Stimulated activated CD4-positive, alpha-beta T cell treated with anti-CD3 and anti-CD28 coated beads, Interleukin-15, amount 100 ng/mL, for 1 hour (primary cell): ENCODE results near the gene ADORA2A.
A peak's percentile ranks its signal among the peaks of the same experiment; 100 is the strongest.

ENCODE experiments used
- DNase-seq, 2 donors: peaks; one replicate each; pipeline ENCODE4 v3.0.0-alpha.2; 2020; ENCODE audit warnings: low read depth in 1 of 2, low spot score in 1 of 2

ADORA2A gene

DNA sequence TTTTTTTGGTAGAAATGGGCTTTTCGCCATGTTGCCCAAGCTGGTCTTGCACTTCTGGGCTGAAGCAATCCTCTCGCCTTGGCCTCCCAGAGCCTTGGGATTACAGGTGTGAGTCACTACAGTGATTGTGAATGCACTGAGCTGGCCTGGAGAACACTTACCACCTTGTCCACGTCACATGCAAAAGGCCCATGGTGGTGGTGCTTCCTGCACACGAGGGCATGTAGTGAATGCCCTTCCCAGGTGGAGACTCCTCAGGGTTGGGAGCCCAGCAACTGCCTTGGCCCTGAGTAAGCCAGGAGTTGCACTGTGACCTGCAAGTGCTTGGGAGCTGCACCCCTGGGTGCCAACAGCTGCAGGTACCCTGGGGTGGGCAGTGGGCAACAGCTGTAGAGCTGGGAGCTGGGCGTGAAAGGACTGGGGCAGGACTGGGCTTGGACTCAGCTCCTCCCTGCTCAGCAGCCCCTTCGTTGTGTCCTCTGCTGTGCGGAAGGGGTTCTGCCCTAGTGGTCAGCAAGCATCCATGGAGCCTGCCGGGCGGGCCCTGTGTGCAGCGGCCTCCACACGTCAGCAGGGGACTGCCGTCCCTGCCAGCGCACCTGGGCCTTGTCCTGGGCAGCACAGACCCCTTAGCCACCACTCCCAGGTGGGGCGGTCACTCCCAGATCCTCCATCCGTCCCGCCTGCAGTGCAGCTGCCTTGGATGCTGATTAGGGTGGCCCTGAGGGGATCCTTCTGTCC is 9.3 kb upstream of the ADORA2A start:
- DNase-seq, result no peak

DNA sequence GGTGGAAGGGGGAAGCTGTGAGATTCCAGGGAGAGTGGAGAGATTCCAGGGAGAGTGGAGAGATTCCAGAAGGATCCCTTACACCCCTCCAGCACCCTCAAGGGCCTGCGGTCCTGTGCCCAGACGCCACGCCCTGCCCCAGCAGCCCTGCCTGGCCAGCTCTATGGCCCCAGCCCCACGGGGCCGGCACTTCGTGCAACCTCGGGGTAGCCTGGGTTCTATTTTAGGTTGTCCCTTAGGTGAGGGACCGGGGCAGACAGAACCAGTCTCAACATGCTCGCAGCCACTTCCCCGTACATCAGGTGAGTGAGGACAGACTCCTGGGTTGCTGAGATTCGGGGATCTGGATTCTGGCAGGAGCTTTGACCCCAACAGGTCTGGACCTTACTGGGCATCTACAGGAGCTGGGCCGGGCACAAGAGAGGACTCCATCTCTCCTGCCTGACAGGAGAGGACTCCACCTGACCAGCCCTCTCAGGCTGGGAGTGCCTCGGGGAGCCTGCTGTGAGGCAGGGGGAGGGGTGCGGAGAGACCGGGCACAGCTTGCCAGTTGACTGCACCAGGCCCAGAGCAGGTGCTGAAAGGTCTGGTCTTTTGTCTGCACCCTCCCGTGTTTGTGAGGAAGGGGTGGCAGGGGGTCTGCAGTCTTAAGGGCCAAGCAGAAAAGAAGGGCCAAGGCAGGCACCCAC is 8.5 kb upstream of the ADORA2A start:
- DNase-seq, result no peak

DNA sequence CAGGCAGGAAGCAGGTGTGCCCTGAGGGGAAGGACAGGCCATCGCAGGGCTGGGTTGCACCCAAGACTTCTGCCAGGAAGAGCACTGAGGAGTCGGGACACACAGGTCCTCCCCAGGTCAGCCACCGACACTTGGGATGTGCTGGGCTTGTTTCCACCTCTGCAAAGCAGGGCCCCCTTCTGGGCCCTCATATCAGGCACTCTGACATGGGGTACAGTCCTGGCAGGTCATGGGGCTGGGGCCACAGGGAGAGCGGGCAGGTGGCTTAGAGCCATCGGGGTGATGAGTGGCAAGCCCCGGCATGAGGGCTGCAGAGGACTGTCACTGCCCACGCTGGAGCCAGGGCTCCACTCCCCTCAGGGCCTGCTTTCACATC is 7.9 kb upstream of the ADORA2A start:
- no peak for DNase-seq

DNA sequence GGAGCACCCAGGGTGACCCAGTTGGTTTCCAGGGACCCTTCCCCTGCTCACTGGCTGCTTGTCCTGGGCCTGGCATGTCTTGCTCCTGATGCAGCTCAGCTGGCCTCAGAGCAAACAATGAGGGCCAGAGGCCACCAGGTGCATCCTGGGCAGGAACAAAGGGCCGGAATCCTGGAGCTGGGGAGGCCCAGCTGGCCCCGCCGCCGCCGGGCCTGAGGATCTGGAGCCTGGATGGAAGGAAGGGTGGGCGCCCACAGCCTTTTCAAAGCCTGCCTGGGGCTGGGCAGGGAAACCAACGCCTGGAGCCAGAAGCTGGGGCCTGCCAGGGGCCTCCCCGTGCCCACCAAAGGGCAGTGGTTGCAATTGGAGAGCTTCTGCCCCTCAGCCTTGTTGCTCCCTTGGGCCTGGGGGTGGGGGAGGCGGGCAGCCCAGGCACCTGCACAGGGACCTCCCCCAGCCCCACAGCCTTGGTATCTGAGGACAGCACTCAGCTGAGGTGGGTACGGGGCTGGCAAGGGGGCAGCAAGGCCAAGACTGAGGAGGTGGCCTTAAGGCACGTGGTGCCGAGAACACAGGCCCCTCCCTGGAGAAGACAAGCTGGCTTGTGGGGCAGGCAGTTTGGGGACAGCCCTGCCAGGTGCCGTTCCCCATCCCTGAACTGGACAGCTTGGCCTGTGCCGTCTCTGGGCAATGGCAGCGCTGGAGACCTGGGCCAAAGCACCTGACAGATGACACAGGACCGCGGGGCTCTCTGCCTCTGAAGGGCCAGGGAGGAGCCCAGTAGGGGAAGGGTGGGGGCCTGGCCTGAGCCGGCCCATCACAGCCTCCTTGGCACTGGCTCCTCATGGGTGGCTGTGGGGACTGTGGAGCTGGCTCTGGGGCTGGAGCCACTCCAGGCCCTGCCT is 7.1 kb upstream of the ADORA2A start:
- no peak for DNase-seq

DNA sequence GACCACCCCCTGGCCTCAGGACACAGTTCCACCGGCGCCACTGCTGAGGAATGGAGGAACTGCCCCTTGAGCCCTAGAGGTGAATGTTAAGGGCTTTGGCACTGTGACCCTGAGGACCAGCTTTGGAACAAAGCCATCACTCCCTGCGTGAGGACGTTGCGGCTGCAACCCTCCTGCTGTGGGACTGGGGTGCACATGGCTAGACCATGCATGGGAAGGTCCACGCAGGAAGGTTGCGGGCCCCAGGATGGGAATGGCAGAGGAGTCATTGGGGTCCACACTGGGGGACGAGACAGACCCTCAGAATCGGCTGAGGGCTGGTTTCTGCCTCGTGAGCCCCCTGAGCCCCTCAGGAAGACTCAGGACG is 6.4 kb upstream of the ADORA2A start:
- DNase-seq, result no peak

DNA sequence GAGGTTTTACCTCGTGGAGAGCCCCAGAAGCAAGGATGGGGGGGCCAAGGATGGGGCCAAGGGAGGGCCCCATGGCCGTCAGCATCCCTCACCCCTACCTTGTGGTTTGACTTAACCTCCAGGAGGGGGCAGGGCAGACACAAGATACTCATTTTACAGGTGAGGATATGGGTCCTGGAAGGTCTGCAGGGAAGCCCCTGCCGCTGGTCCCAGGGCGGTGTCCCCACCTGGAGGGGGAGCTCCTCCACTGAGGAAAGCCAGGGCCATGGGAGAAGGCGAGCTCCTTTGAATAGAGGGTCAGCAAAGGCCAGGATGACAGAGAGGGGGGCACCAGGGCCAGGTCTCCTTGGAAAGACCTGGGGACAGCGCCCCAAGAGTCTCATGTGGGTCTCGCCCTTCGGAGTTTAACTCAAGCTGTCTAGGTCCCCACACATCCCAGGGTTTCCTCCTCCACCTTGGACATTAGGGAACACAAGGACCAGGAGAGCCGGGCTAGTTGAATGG is 5.9 kb upstream of the ADORA2A start:
- no peak for DNase-seq

DNA sequence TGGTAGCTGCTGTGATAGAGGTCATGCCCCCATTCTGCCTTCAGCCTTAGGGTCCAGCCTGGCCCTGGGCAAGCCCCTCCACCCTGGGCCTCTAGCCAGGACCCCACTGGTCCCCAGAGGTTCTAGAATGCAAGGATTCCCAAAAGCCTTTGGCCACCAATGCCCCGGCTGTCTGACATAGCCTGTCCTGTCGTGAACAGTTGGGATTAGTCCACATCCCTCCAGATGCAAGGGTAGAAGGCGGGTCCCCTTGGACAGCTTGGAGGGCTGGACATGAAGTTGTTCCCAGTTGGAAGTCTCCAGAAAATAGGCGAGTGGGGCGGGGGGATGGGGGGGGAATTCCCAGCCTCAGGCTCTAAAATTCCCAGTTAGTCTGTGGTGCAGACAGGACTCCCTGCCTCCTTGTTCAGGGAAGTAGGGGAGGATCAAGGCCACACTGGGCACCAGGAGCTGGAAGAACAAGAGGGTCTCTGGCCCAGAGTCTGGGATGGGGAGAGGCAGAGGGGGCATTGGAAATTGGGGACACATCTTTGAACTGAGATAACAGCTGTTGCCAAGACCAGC is 5.2 kb upstream of the ADORA2A start:
- DNase-seq, result no peak

DNA sequence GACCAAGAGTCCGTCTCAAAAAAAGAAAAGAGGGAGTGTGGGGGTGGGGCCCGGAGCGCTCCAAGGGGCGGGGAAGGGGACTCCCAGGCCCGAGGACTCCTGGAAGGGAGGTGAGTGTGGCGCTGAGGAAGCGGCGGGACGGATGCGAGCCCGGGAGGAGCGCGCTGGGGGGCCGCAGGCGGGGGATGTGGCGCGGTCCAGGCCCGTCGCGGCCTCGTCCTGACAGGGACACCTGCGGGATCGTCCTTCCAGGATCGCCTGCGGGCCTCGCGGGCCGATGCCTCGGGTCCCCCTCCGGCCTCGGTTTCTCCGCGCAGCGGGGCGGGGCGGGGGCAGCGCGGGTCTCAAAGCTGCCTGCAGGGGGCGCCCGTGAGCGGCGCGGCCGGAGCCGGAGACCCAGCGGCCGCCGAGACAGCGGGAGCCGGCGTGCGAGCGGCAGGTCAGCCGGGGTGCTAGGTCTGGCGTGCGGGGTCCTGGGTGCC is 3.8 kb upstream of the ADORA2A start:
- DNase-seq, result peak; percentile 36 to 64

DNA sequence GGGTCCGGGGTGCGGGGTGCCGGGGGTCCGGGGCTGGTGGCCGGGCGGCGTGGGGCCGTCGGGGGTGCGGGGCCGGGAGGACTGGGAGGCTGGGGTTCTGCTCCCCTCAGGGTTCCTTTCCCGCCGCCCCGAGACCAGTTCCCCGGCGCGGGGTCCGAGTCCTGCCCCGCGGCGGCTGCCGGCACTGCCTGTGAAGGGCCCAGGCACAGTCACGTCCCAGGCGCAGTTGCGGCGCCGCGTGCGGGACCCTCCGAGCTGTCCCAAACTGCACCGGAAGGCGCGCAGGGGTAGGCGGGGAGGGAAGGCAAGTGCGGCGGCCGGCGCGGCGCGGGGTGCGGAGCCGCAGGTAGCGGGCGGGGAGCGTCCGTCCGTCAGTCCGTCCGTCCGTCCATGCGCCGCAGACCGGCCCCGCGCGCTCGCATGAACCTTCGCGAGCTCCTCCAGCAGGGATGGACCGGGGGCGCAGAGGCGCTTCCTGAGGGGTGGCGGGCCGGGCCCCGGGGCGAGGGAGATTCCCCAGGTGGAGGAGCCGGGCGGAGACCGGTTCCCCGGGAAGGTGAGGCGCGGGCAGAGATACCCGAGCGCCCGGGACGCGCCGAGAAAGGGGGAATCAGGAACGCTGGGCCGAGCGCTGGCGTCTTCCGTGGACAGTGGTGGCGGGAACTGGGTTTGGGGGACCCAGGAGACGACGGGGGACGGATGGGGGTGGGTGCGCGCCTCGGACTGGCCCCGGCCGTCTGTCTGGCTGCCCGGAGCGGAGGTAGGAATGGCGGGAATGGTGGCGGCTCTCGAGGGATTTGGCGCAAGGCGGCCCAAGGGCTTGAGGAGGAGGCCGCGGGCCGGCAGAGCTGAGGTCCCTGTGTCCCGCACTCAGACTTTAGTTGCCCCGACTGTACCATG is 3.1 kb upstream of the ADORA2A start:
- peak in 1 of 2 donors; percentile 34 for DNase-seq

DNA sequence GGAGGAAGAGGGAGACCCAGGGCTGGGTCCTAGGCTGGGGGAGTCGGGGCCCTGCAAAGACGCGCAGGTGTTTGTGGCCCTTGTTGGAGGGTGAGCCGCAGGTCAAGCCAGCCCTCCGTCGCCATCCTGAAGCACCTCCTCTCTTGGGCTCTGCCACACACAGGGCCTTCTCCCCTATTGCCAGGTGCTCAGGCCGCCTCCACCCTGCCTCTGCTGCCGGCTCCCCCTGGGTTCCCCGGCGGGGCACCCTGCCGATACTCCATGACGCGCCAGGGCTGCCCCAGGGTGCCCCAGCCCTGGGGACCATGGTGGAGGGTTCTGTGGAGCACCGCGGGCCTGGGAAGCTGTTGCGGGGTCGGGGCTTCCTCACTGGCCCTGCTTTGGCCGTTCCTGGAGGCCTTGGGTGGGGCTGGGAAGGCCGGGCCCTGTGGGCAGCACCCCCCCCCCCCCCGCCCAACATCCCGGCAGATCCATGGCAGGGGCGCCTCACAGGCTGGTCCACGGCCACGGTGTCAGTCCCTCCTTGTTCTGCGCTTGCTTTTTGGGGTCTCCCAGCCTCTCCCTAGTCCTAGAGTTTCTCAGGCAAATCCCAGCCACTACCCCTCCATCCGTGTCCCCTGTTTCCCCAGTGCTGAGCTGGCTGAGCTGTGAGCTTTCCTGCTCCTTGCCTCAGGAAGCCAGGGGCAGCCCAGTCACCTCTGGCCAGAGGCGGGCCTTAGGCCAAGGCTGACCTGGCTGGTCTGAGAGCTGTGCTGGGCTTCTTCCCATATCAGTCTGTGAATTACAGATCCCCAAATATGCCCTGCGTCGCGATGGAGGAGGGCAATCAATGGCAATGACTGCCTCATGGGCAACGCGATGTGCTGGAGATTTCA is 2.3 kb upstream of the ADORA2A start:
- DNase-seq, result no peak

DNA sequence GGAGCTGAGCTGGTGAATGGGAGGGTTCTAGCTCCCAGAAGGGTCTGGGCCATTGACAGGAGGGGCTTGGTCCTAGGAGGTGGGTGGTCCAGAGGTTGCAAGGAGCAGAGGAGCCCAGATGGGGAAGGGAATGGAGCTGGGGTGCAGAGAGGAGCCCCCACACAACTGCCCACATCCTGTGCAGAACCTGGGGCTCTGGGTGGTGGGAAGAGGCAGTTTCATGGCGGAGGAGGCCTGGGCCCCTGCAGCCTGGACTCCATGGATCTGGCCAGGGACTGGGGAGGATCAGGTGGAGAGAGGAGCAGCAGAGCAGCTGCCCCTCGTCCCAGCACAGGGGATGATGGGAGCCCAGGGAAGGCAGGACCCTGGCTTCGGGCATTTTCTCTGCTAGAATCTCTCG is 963 bp upstream of the ADORA2A start:
- no peak for DNase-seq

DNA sequence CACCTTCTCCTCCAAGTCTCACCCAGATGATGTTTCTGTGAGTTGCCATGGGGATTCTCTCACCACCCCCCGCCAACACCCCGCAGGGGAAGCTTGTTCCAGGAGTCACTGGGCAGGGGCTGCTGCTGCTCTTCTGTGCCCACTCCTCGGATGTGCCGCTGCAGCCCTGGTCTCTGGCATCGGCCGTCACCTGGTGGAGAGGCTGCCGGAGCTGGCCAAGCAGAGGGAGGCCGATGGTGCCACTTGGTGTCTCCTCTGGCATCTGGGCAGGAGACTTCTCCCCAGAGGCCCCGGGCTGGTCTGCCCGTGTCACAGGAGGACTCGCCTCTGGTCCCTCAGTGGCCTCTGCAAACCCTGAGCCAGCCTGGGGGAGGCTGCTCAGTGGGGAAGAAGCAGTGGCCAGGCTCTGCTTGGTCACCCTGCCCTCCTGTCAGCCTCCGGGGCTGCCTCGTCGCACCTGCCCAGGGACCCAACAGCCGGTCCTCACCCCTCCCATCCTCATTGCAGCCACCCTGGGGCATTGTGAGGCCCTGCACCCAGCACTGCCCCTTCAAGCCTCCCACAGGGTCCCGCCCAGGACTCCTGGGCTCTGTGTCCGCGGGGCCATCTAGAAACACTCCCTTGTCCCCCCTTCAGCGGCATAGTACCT is 424 bp upstream of the ADORA2A start:
- no peak for DNase-seq

DNA sequence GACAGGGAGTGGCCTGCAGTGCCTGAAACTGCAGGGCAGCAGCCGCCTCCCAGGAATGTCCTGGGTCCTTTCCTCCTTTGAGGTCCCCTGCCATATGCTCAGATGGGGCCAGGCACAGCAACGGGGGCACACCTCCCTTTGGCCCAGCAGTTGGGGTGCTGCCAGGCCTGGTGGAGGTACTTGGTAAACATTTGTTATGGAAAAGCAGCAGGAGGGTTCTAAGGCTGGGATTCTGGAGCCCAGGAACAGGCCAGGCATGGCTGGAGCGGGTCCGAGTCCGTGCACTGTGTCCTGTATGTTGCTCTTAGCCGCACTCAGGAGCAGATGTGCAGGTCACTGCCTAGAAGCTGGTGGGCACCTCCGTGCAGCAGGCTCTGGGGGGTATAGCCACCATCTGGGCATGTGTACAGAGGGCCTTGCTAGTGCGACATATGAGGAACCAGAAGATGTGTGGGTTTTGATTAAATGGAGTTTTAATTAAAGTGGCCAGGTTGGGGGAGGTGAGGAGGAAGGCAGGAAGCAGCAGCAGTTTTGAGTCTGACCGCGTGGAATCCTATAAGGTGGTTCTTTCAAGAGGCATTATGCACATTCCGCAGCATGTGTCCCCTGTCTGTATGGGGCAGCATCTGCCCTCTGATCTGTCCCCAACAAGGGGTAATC is 1.5 kb downstream of the ADORA2A start:
- DNase-seq, result no peak

DNA sequence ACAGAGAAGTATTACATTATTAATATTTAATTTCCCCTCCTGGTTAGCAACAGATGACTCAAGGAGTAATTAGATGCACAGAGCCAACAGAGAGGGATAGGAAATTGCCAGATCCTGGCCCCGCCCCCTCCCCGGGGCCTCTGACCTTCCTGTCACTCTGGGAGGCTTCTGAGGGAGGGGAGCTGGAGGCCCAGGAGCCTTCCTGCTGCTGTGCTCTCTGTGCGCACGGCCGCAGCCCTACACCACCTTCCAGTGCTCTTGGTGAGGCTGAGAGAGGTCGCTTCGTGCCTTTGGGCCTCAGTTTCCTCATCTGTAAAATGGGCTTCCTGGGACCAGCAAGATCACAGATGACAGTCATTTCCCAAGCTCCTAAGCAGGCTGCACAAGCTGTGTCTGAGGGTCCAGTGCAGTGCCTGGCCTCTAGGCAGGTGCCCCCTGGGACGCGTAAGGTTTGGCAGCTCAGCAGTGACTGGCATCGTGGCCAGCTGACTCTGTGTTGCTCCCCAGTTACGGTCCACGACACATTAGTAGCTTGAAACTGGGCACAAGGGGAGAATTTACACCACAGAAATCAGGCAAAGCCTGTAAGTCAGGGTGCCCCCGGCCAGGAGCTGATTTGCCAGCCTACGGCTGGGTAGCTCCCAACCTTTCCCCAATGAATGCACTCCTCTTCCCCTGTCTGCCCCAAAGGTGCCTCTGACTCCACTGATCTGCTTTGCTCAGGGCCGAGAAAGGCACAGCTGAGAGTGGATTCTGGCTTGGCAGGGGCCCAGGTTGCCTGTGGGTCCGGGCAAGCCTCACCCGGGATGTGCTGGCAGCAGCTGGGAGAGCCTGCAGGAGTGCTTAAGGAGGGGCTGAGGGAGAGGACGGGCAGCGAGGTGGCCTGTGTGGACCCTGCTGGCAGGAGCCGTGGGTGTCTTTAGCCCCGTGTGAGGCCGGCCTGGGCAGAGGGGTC is 2.3 kb downstream of the ADORA2A start:
- DNase-seq, result peak in 1 of 2 donors; percentile 51

DNA sequence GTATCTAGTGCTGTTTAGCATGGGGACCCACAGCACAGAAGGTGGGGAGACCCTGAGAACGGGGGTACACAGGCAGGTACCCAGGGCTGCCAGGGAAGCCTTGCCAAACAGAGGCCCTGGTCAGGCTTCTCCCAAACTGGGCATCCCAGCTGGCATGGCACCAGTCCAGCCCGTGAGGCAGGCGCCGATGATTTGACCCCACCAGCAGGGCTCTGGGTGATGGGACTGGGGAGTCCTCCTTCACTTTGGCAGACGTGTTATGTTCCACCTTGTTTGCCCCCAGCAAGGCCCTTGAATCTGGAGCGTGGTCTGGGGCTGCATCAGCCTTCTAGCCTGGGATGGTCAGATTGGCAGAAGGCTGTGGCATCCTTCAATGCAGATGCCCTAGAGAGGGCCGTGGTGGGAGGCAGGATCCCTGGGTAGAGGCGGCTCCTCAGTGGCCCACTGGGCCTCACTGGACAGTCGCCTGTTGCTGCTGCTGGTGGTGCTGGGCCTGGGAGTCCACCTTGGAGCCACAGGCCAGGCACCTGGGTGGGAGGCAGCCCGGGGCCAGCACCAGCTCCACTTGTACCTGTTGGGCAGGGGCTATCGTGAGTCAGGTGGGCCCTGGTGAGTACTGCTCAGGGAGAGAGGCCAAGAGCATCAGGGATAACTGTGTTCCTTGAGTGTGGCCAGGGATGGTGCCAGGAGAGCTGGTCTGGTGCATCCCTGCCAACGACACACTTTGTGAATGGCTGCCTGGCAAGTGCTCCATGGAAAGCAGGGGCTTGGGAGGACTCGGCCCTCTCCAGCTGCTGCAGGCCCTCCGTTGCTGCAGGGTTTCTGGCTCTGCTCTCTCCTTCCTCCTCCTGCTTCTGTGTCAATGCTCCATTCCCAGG is 3.3 kb downstream of the ADORA2A start:
- no peak for DNase-seq
